ENCODE results near the gene RSPH4A.

The RSPH4A gene

DNA sequence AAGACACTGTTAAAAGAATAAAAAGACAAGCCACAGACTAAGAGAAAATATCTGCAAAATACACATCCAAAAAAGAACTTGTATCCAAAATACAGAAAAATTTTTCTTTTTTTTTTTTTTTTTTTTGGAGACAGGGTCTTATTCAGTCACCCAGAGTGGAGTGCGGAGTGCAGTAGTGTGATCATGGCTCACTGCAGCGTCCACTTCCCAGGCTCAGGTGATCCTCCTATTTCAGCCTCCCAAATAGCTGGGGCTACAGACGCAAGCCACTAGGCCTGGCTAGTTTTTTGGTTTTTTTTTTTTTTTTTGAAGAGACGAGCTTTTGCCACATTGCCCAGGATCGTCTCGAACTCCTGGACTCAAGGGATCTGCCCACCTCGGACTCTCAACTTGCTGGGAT is 49.2 kb downstream of the RSPH4A start:
- H3K9me3 Mint-ChIP-seq: no peaks in the 10 kb centered on the region
- H3K4me1 Mint-ChIP-seq: peaks cover 59% of the 10 kb centered on the region
- peaks cover 10% of the 10 kb centered on the region for H3K36me3 Mint-ChIP-seq
- peak overlapping the region; percentile 78 for H3K4me3 Mint-ChIP-seq
- peaks cover 2% of the 10 kb centered on the region for H3K27me3 Mint-ChIP-seq
- no peak overlapping the region for H3K27ac Mint-ChIP-seq

DNA sequence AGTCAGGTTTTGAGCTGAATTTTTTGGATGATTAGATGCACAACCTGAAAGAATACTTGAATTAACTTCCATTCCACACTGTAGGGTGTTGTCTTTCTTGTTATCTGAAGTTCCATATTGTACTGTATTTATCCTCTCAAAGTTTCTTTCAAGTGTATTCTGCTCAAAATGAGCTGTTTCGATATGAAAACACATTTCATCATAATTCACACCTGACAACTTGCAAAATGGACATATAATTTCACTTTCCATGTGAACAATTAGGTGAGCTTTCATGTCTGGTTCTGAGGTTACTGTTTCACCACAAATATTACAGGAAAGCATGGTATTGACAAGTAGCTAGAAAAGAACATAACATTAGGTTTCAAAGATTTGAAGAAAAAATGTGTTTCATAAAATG is 50.6 kb downstream of the RSPH4A start:
- Mint-ChIP-seq H3K27ac (no peak overlapping the region), H3K27me3 (peaks cover 2% of the 10 kb centered on the region), H3K9me3 (no peaks in the 10 kb centered on the region), H3K4me3 (peak overlapping the region; percentile 100), H3K4me1 (peaks cover 52% of the 10 kb centered on the region), H3K36me3 (peaks cover 8% of the 10 kb centered on the region)

DNA sequence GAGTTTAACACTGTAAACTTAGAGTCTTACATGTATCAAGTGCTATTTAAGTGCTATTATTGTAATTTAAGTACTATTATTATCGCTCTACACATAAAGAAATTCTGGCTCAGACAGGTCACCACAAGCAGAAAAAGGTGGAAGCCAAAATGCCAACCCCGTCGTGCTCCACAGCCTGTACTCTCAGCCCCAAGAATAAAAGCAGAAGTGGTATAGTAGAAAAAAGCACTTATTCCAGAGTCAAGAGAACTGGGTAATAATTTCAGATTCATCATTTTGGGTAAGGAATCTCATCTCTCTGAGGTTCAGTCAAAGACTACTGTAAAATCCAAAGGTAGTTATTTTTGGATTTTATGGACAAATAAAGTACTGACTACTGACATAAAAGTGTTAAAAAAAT is 51.3 kb downstream of the RSPH4A start:
- no peak overlapping the region for H3K27ac Mint-ChIP-seq
- no peaks in the 10 kb centered on the region for H3K9me3 Mint-ChIP-seq
- peak overlapping the region; percentile 100 for H3K4me3 Mint-ChIP-seq
- peaks cover 45% of the 10 kb centered on the region for H3K4me1 Mint-ChIP-seq
- peaks cover 2% of the 10 kb centered on the region for H3K27me3 Mint-ChIP-seq
- peaks cover 6% of the 10 kb centered on the region for H3K36me3 Mint-ChIP-seq

DNA sequence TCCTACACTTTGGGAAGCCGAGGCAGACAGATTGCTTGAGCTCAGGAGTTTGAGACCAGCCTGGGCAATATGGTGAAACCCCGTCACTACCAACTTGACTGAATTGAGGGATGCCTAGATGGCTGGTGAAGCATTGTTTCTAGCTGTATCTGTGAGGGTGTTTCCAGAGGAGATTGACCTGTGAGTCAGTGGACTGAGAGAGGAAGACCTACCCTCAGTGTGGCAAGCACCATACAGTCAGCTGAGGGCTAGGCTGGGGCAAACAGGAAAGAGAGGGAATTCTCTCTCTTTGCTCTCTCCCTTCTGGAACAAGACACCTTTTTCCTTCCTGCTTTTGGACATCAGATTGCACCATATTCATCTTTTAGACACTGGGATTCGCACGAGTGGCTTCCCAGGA is 56.0 kb downstream of the RSPH4A start:
- H3K4me1 Mint-ChIP-seq: peaks cover 8% of the 10 kb centered on the region
- H3K27ac Mint-ChIP-seq: no peak overlapping the region
- peaks cover 2% of the 10 kb centered on the region for H3K27me3 Mint-ChIP-seq
- no peak overlapping the region for H3K4me3 Mint-ChIP-seq
- no peaks in the 10 kb centered on the region for H3K9me3 Mint-ChIP-seq
- peaks cover under 1% of the 10 kb centered on the region for H3K36me3 Mint-ChIP-seq

DNA sequence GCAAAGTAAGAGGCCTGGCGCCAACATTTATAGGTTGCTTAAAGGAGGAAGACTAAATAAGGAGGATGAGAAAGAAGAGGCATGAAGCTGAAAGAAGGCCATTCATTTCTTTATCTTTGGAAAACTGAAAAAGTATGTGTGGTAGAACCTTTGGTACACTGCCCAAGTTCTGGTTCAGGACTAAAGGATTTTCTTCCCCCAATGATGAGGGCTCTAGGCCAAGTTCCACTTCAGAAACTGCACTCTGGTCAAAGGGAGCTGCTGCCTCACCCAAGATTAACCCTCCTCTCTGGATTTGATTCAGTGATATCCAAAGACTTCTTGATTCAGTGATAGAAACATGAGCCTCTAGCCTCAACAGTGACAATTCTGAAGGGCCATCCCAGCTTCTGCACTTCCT is 59.7 kb downstream of the RSPH4A start:
- H3K9me3 Mint-ChIP-seq: no peaks in the 10 kb centered on the region
- peaks cover 19% of the 10 kb centered on the region for H3K4me1 Mint-ChIP-seq
- H3K27ac Mint-ChIP-seq: no peak overlapping the region
- H3K36me3 Mint-ChIP-seq: no peaks in the 10 kb centered on the region
- no peak overlapping the region for H3K4me3 Mint-ChIP-seq
- no peaks in the 10 kb centered on the region for H3K27me3 Mint-ChIP-seq

- Mint-ChIP-seq H3K27ac (peak within 1 kb of the TSS; percentile 99), H3K9me3 (no peaks in the 10 kb centered on the region), H3K36me3 (peaks cover 12% of the 10 kb centered on the region), H3K4me3 (peak within 1 kb of the TSS; percentile 99), H3K27me3 (no peaks in the 10 kb centered on the region), H3K4me1 (peaks cover 56% of the 10 kb centered on the region)
Observed at GRCh38 chr6:116680880-116681672, 64.8 kb downstream of the RSPH4A start, which contains the start of gene KPNA5. KPNA5 (plus strand) TSS chr6:116681211; CDS start chr6:116681335, 124 bp downstream.

GRCh38 chr6:116682334-116682712 is 66.0 kb downstream of the RSPH4A start:
- H3K9me3 Mint-ChIP-seq: no peaks in the 10 kb centered on the region
- H3K27me3 Mint-ChIP-seq: no peaks in the 10 kb centered on the region
- peaks cover 12% of the 10 kb centered on the region for H3K36me3 Mint-ChIP-seq
- H3K4me3 Mint-ChIP-seq: peak overlapping the region; percentile 85
- peak overlapping the region; percentile 87 for H3K27ac Mint-ChIP-seq
- peaks cover 68% of the 10 kb centered on the region for H3K4me1 Mint-ChIP-seq

Data from activated naive CD4-positive, alpha-beta T cell treated with anti-CD3 and anti-CD28 coated beads, Interleukin-2, amount 50 U/mL, for 24 hours (primary cell).